Cardiac muscle cell (in vitro differentiated cells and primary cell): ENCODE measurements around the gene RPN2. TPM values are rescaled to one million over a fixed set of nuclear protein-coding genes. Genes with fewer than 3 reads are reported as not detected.

Experiments
- DNase-seq, 2 donors: peaks; one replicate each; pipeline versions ENCODE4 v3.0.0 to v3.0.0-alpha.2; 2010 to 2017; ENCODE audit warnings: low read depth in 1 of 2, low spot score in 1 of 2
- H3K27ac ChIP-seq: fragments of 200-600 bp; sonication (generic); 2 replicates; pipeline ENCODE4 v1.5.1; 2016
- H3K27me3 ChIP-seq: fragments of 200-600 bp; sonication (generic); 2 replicates; pipeline ENCODE4 v1.6.0; 2016; ENCODE audit warnings: control low read depth
- H3K36me3 ChIP-seq: fragments of 200-600 bp; sonication (generic); 2 replicates; pipeline ENCODE4 v1.5.1; 2016; ENCODE audit warnings: control low read depth
- H3K4me1 ChIP-seq: fragments of 200-600 bp; sonication (generic); 2 replicates; pipeline ENCODE4 v1.8.1; 2017; ENCODE audit warnings: low read depth, mild to moderate bottlenecking, mixed run types
- H3K4me3 ChIP-seq: fragments of 200-600 bp; sonication (generic); 2 replicates; pipeline ENCODE4 v1.5.1; 2016; ENCODE audit warnings: mild to moderate bottlenecking
- H3K9me3 ChIP-seq: fragments of 200-600 bp; sonication (generic); 2 replicates; pipeline ENCODE4 v1.5.1; 2017; ENCODE audit warnings: low read depth, mild to moderate bottlenecking, control low read depth
- polyA plus RNA-seq: library from polyadenylated mRNA; unstranded; fragments of >200 nt; fragmentation: Nextera tagmentation; extraction: Ambion mirVana; gene quantifications from 2 replicates; pipeline ENCODE4 v1.2.1, GENCODE V29; 2016
- total RNA-seq: library from RNA; depleted of rRNA; stranded (reverse); fragments of >200 nt; gene quantifications from 2 replicates; pipeline ENCODE4 v1.2.3, GENCODE V29; 2016
- TF ChIP-seq, protein P1 (sequence below): IDR thresholded peaks from 2 replicates; pipeline ENCODE4 v1.5.1; 2012; ENCODE audit warnings: low read depth, mild to moderate bottlenecking, low read length

Gene RPN2
- total and polyA plus RNA-seq, 2 experiments from 2014 or later = 150 to 259 TPM

DNA sequence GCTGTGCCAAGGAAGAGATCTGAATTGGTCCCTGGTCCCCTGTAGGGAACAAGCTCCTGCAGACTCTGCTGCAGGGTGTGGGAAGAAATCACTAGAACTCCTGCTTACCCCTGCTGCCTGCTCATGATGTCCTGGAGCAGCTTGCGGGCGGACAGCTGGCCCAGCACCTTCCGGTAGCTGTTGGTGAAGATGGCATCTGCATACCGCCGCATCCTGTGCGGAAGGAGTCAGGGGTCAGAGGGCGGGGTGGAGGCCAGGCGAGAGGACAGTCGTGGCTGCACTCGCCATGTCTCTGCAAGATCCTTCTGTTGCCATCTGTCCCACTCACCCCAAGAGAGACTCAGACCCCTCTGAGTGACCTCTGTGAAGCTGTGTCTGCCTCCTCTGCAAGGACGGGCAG, 77.2 kb downstream of the RPN2 start:
- DNase-seq = no peak
- no peak overlapping the region for H3K4me3 ChIP-seq
- peaks cover 14% of the 10 kb centered on the region for H3K4me1 ChIP-seq
- no peaks in the 10 kb centered on the region for H3K27me3 ChIP-seq
- no peaks in the 10 kb centered on the region for H3K9me3 ChIP-seq
- H3K27ac ChIP-seq = no peak overlapping the region
- H3K36me3 ChIP-seq = no peaks in the 10 kb centered on the region
- TF ChIP-seq, protein P1, sequence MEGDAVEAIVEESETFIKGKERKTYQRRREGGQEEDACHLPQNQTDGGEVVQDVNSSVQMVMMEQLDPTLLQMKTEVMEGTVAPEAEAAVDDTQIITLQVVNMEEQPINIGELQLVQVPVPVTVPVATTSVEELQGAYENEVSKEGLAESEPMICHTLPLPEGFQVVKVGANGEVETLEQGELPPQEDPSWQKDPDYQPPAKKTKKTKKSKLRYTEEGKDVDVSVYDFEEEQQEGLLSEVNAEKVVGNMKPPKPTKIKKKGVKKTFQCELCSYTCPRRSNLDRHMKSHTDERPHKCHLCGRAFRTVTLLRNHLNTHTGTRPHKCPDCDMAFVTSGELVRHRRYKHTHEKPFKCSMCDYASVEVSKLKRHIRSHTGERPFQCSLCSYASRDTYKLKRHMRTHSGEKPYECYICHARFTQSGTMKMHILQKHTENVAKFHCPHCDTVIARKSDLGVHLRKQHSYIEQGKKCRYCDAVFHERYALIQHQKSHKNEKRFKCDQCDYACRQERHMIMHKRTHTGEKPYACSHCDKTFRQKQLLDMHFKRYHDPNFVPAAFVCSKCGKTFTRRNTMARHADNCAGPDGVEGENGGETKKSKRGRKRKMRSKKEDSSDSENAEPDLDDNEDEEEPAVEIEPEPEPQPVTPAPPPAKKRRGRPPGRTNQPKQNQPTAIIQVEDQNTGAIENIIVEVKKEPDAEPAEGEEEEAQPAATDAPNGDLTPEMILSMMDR = no peak

GRCh38 chr20:37257530-37257929, 78.4 kb downstream of the RPN2 start:
- no peak for DNase-seq
- H3K36me3 ChIP-seq = no peaks in the 10 kb centered on the region
- no peaks in the 10 kb centered on the region for H3K9me3 ChIP-seq
- TF ChIP-seq, protein P1 = no peak
- H3K27ac ChIP-seq = no peak overlapping the region
- no peak overlapping the region for H3K4me3 ChIP-seq
- H3K27me3 ChIP-seq = no peaks in the 10 kb centered on the region
- H3K4me1 ChIP-seq = peaks cover 26% of the 10 kb centered on the region

GRCh38 chr20:37257988-37258387, 78.9 kb downstream of the RPN2 start:
- Histone ChIP-seq H3K27ac (no peak overlapping the region), H3K4me1 (peaks cover 28% of the 10 kb centered on the region), H3K4me3 (no peak overlapping the region), H3K9me3 (no peaks in the 10 kb centered on the region), H3K36me3 (no peaks in the 10 kb centered on the region), H3K27me3 (no peaks in the 10 kb centered on the region)
- TF ChIP-seq, protein P1 = no peak
- no peak for DNase-seq

- TF ChIP-seq, protein P1 = no peak
- H3K4me1 ChIP-seq = peaks cover 28% of the 10 kb centered on the region
- H3K9me3 ChIP-seq = no peaks in the 10 kb centered on the region
- H3K4me3 ChIP-seq = no peak overlapping the region
- no peaks in the 10 kb centered on the region for H3K36me3 ChIP-seq
- H3K27ac ChIP-seq = no peak overlapping the region
- no peaks in the 10 kb centered on the region for H3K27me3 ChIP-seq
- no peak for DNase-seq
Observed at GRCh38 chr20:37259031-37259430, 79.9 kb downstream of the RPN2 start.

- TF ChIP-seq, protein P1 = no peak
- no peak for DNase-seq
- H3K27ac ChIP-seq = no peak overlapping the region
Observed at GRCh38 chr20:37259865-37260264, 80.7 kb downstream of the RPN2 start.

GRCh38 chr20:37260923-37261322, 81.8 kb downstream of the RPN2 start:
- Histone ChIP-seq H3K27me3 (no peaks in the 10 kb centered on the region), H3K27ac (no peak overlapping the region), H3K4me1 (peaks cover 28% of the 10 kb centered on the region), H3K9me3 (no peaks in the 10 kb centered on the region), H3K36me3 (no peaks in the 10 kb centered on the region), H3K4me3 (no peak overlapping the region)
- TF ChIP-seq, protein P1 = no peak
- no peak for DNase-seq

More at GRCh38 chr20:37259865-37260264, 80.7 kb downstream of the RPN2 start:
- Histone ChIP-seq H3K9me3 (no peaks in the 10 kb centered on the region), H3K4me3 (no peak overlapping the region), H3K4me1 (peaks cover 28% of the 10 kb centered on the region), H3K27me3 (no peaks in the 10 kb centered on the region), H3K36me3 (no peaks in the 10 kb centered on the region)
